H1 (cell line): ENCODE data around the gene SBF2. TPM values are rescaled to one million over a fixed set of nuclear protein-coding genes. Genes with fewer than 3 reads are reported as not detected.

Experiments used
- CTCF ChIA-PET: fragments of 300-600 bp; sonication (Branson Sonifier 250); formaldehyde crosslinking; loops from one replicate; lab custom pipeline; 2021; ENCODE audit not compliant: partially characterized antibody; lab: Charles Lee
- POLR2A ChIA-PET: fragments of 300-600 bp; sonication (Branson Sonifier 250); formaldehyde crosslinking; loops from one replicate; lab custom pipeline; 2021; ENCODE audit warnings: inconsistent platforms; ENCODE audit not compliant: partially characterized antibody; lab: Charles Lee
- DNase-seq, 2 experiments: peaks; one replicate each; pipeline versions ENCODE4 v3.0.0 to v3.0.0-alpha.2; 2010 to 2022; ENCODE audit warnings: low spot score in 2 of 2, low read depth in 1 of 2, mixed read lengths in 1 of 2
- FAIRE-seq: peaks from 2 replicates; lab custom pipeline; 2011; peaks lifted over from hg19 to GRCh38; lab: Jason Lieb, UNC
- H2AFZ ChIP-seq: 2 replicates; pipeline ENCODE4 v1.8.1; 2012; ENCODE audit warnings: low read length, inconsistent platforms
- H2AK5ac ChIP-seq: 2 replicates; pipeline ENCODE4 v1.6.1; 2013; ENCODE audit warnings: low read depth, low read length
- H2BK120ac ChIP-seq: replicated peaks from 2 replicates; pipeline ENCODE3; 2013; ENCODE audit warnings: low read depth, low read length, inconsistent platforms
- H2BK12ac ChIP-seq: 2 replicates; pipeline ENCODE4 v1.6.1; 2013; ENCODE audit warnings: low read depth, low read length
- H2BK15ac ChIP-seq: 2 replicates; pipeline ENCODE4 v1.6.1; 2013; ENCODE audit warnings: low read length
- H2BK20ac ChIP-seq: 2 replicates; pipeline ENCODE4 v1.6.1; 2013; ENCODE audit warnings: low read length
- H2BK5ac ChIP-seq: 2 replicates; pipeline ENCODE4 v1.6.1; 2013; ENCODE audit warnings: low read depth, low read length
- H3K14ac ChIP-seq: 2 replicates; pipeline ENCODE4 v1.6.1; 2013; ENCODE audit warnings: inconsistent platforms; ENCODE audit not compliant: insufficient read length
- H3K18ac ChIP-seq: 2 replicates; pipeline ENCODE4 v1.6.1; 2013; ENCODE audit warnings: low read length; ENCODE audit errors: extremely low read depth
- H3K23ac ChIP-seq: 2 replicates; pipeline ENCODE4 v1.6.1; 2013; ENCODE audit warnings: inconsistent platforms; ENCODE audit not compliant: insufficient read length
- H3K23me2 ChIP-seq: 2 replicates; pipeline ENCODE4 v1.6.1; 2013; ENCODE audit warnings: low read depth, low read length
- H3K27ac ChIP-seq: 2 replicates; pipeline ENCODE4 v1.6.1; 2011; ENCODE audit warnings: low read depth, low read length, inconsistent platforms
- H3K27me3 ChIP-seq, 4 experiments: replicated peaks in 1 of 4; 1 replicate in 1 of 4; 2 replicates in 3 of 4; pipeline versions ENCODE4 v1.6.1 to v1.8.1; 2011 to 2013; ENCODE audit warnings: low read length in 3 of 4, mild to moderate bottlenecking in 3 of 4, inconsistent platforms in 2 of 4, mixed read lengths in 2 of 4, moderate library complexity in 1 of 4; ENCODE audit not compliant: control insufficient read depth in 3 of 4, insufficient read depth in 3 of 4; ENCODE audit errors: extremely low read depth in 1 of 4
- H3K36me3 ChIP-seq, 4 experiments: 2 replicates each; pipeline versions ENCODE4 v1.6.1 to v1.8.1; 2011 to 2013; ENCODE audit warnings: mild to moderate bottlenecking in 4 of 4, low read length in 3 of 4, moderate library complexity in 2 of 4, control low read depth in 1 of 4, inconsistent platforms in 1 of 4; ENCODE audit not compliant: insufficient read depth in 4 of 4, control insufficient read depth in 2 of 4
- H3K4ac ChIP-seq: replicated peaks from 2 replicates; pipeline ENCODE3; 2013; ENCODE audit warnings: low read length, low read depth, mixed read lengths, inconsistent platforms; ENCODE audit not compliant: insufficient read length
- H3K4me1 ChIP-seq, 4 experiments: replicated peaks in 1 of 4; 1 replicate in 1 of 4; 2 replicates in 3 of 4; pipeline versions ENCODE4 v1.6.1 to v1.8.1; 2011 to 2013; ENCODE audit warnings: low read length in 3 of 4, inconsistent platforms in 2 of 4, mixed read lengths in 1 of 4; ENCODE audit not compliant: insufficient read depth in 4 of 4, control insufficient read depth in 3 of 4
- H3K4me2 ChIP-seq, 2 experiments: 2 replicates each; pipeline versions ENCODE4 v1.6.1 to v1.8.1; 2011 to 2013; ENCODE audit warnings: low read depth in 2 of 2, low read length in 2 of 2, control low read depth in 1 of 2, inconsistent platforms in 1 of 2, mild to moderate bottlenecking in 1 of 2; ENCODE audit not compliant: insufficient read depth in 1 of 2
- H3K4me3 ChIP-seq, 4 experiments: fragments of 200-600, 300-600 bp in 1 of 4; sonication (generic), shearing (Covaris generic), sonication (Bioruptor Twin) in 1 of 4; 2 replicates each; pipeline versions ENCODE4 v1.5.1 to v1.8.1; 2011 to 2016; ENCODE audit warnings: low read length in 4 of 4, low read depth in 3 of 4, control low read depth in 2 of 4, inconsistent platforms in 2 of 4, mild to moderate bottlenecking in 2 of 4, mixed read lengths in 1 of 4, moderate library complexity in 1 of 4; ENCODE audit not compliant: insufficient read depth in 2 of 4; ENCODE audit errors: extremely low read depth in 1 of 4
- H3K56ac ChIP-seq: replicated peaks from 2 replicates; pipeline ENCODE3; 2013; ENCODE audit warnings: low read depth, mild to moderate bottlenecking, mixed read lengths, low read length, inconsistent platforms; ENCODE audit not compliant: insufficient read length
- H3K79me1 ChIP-seq: 2 replicates; pipeline ENCODE4 v1.6.1; 2013; ENCODE audit warnings: low read depth, low read length, control low read depth
- H3K79me2 ChIP-seq, 2 experiments: 2 replicates each; pipeline versions ENCODE4 v1.6.1 to v1.8.1; 2012 to 2013; ENCODE audit warnings: low read length in 2 of 2, mild to moderate bottlenecking in 2 of 2, inconsistent platforms in 1 of 2; ENCODE audit not compliant: insufficient read depth in 2 of 2, control insufficient read depth in 1 of 2
- H3K9ac ChIP-seq, 4 experiments: replicated peaks in 1 of 4; 1 replicate in 1 of 4; 2 replicates in 3 of 4; pipeline versions ENCODE4 v1.6.1 to v1.8.1; 2011 to 2013; ENCODE audit warnings: low read depth in 3 of 4, low read length in 3 of 4, control low read depth in 2 of 4, mild to moderate bottlenecking in 2 of 4, moderate library complexity in 2 of 4, inconsistent platforms in 1 of 4; ENCODE audit errors: extremely low read depth in 1 of 4
- H3K9me3 ChIP-seq, 2 experiments: 2 replicates each; pipeline versions ENCODE4 v1.6.1 to v1.8.1; 2012 to 2013; ENCODE audit warnings: mild to moderate bottlenecking in 2 of 2, moderate library complexity in 2 of 2, control low read depth in 1 of 2, inconsistent platforms in 1 of 2, low read depth in 1 of 2, low read length in 1 of 2, mixed read lengths in 1 of 2; ENCODE audit not compliant: insufficient read depth in 2 of 2
- H4K20me1 ChIP-seq, 2 experiments: replicated peaks in 1 of 2; 2 replicates each; pipeline versions ENCODE3 to v1.8.1; 2011 to 2013; ENCODE audit warnings: inconsistent platforms in 2 of 2, low read length in 2 of 2, mild to moderate bottlenecking in 1 of 2; ENCODE audit not compliant: insufficient read depth in 2 of 2, control insufficient read depth in 1 of 2
- H4K5ac ChIP-seq: 2 replicates; pipeline ENCODE4 v1.6.1; 2013; ENCODE audit warnings: low read length, low read depth, mixed read lengths, inconsistent platforms; ENCODE audit not compliant: insufficient read length
- H4K8ac ChIP-seq: 2 replicates; pipeline ENCODE4 v1.8.0; 2013; ENCODE audit warnings: mild to moderate bottlenecking, moderate library complexity, low read length, inconsistent platforms; ENCODE audit not compliant: insufficient read depth; ENCODE audit errors: extremely low read depth
- H4K91ac ChIP-seq: replicated peaks from 2 replicates; pipeline ENCODE3; 2013; ENCODE audit warnings: low read length, mixed read lengths, inconsistent platforms; ENCODE audit not compliant: insufficient read length
- ATF2 ChIP-seq: IDR thresholded peaks from 2 replicates; pipeline ENCODE4 v1.6.1; 2012; ENCODE audit warnings: low read length, inconsistent platforms
- CHD1 ChIP-seq: IDR thresholded peaks from 2 replicates; pipeline ENCODE4 v1.6.1; 2012; ENCODE audit warnings: low read depth, low read length, improper control_type of control experiment
- RNF2 ChIP-seq: fragments of 200-900, 300-1000 bp; sonication (generic); IDR thresholded peaks from 2 replicates; pipeline ENCODE4 v1.7.1; 2016; ENCODE audit warnings: borderline replicate concordance, low read depth, mild to moderate bottlenecking, antibody characterized with exemption, low read length; ENCODE audit not compliant: poor library complexity, severe bottlenecking; ENCODE audit errors: missing control alignments
- SIN3A ChIP-seq, 2 experiments: IDR thresholded peaks in 1 of 2; conservative IDR thresholded peaks in 1 of 2; 2 replicates each; pipeline ENCODE4 v1.6.1; 2011 to 2012; ENCODE audit warnings: low read length in 2 of 2, improper control_type of control experiment in 1 of 2, low read depth in 1 of 2, mild to moderate bottlenecking in 1 of 2
- SP2 ChIP-seq: IDR thresholded peaks from 2 replicates; pipeline ENCODE4 v1.6.1; 2012; ENCODE audit warnings: mild to moderate bottlenecking, low read length, inconsistent platforms
- WGBS, 2 experiments: shearing (Covaris generic) in 1 of 2; methylation state at CpG; one replicate each; pipeline versions ENCODE4 v1.1.6 to v1.1.7; 2013 to 2015; ENCODE audit warnings: low lambda C conversion rate in 2 of 2, mixed read lengths in 2 of 2, inconsistent platforms in 1 of 2, low coverage in 1 of 2, missing lambda C conversion rate in 1 of 2; ENCODE audit not compliant: insufficient replicate concordance in 2 of 2, insufficient coverage in 1 of 2, insufficient read length in 1 of 2; ENCODE audit errors: extremely low coverage in 1 of 2, missing lambda C conversion rate in 1 of 2; 5-methylcytosine and 5-hydroxymethylcytosine counted together
- polyA plus RNA-seq, 7 experiments: library from polyadenylated mRNA; depleted of rRNA in 3 of 7; stranded (reverse) in 5 of 7; unstranded in 2 of 7; fragments of >200 nt in 5 of 7; fragments of 200-250 nt in 2 of 7; gene quantifications; 1 replicate in 5 of 7; 2 replicates in 1 of 7; 4 replicates in 1 of 7; pipeline versions ENCODE4 v1.2.1 to v1.2.3, GENCODE V29; 2011 to 2013; ENCODE audit warnings: missing spikeins in 2 of 7, mixed read lengths in 2 of 7
- total RNA-seq: library from RNA; stranded (reverse); fragmentation: NEBNext Ultra II Directional; extraction: Animal tissue kit (Norgen Biotek cat#: 25700); gene quantifications from 2 replicates; pipeline ENCODE4 v1.2.1, GENCODE V29; 2021

The SBF2 gene
- total and polyA plus RNA-seq, 2 of the 8 experiments (the other 6 are each of a cell fraction or from before 2014, with no cell fraction given): 36.7 to 50.5 TPM

- ChIA-PET POLR2A (no interaction called here), CTCF (no interaction called here)
- Histone ChIP-seq H3K79me2 (no peaks in the 10 kb centered on the region), H3K14ac (no peak overlapping the region), H2AK5ac (no peak overlapping the region), H2BK120ac (no peak overlapping the region), H3K27me3 (no peaks in the 10 kb centered on the region), H2BK12ac (no peak overlapping the region), H2BK15ac (no peak overlapping the region), H3K9ac (no peak overlapping the region), H4K91ac (no peak overlapping the region), H3K9me3 (no peaks in the 10 kb centered on the region), H3K27ac (no peak overlapping the region), H2BK20ac (no peak overlapping the region), H3K18ac (no peak overlapping the region), H3K79me1 (no peaks in the 10 kb centered on the region), H2BK5ac (no peak overlapping the region), H3K56ac (no peak overlapping the region), H3K23me2 (no peaks in the 10 kb centered on the region; the same call in 1 of the 2 replicates), H3K4me2 (no peak overlapping the region), H3K23ac (no peak overlapping the region), H4K5ac (no peak overlapping the region), H4K8ac (no peak overlapping the region), H3K36me3 (peaks cover 0 to 9% (median 3%) of the 10 kb centered on the region in 4 experiments; a peak in 3 of 8 replicates), H2AFZ (no peak overlapping the region), H3K4ac (no peak overlapping the region), H3K4me1 (no peaks in the 10 kb centered on the region), H4K20me1 (no peaks in the 10 kb centered on the region), H3K4me3 (no peak overlapping the region)
- TF ChIP-seq CHD1: no peak
- TF ChIP-seq ATF2: no peak
- no peak for TF ChIP-seq SP2
- no peak for TF ChIP-seq RNF2
- no peak for TF ChIP-seq SIN3A (conservative IDR thresholded peaks at IDR 0.05 in 1 of 2, IDR thresholded peaks at IDR 0.05 in 1 of 2; ENCODE audit: low read depth in 1 of 2, low read length in 2 of 2)
- WGBS, 2 experiments: 93% methylated on average over 4 of the region's 4 CpGs; no CpG with 5 or more reads in 1 of the 2 experiments
- FAIRE-seq (no peak), DNase-seq (no peak)
Observed at GRCh38 chr11:9957072-9957471, 336.9 kb downstream of the SBF2 start.
